Neural cell (in vitro differentiated cells): ENCODE results near the gene NEURL3. TPM values are rescaled to one million over a fixed set of nuclear protein-coding genes. Genes with fewer than 3 reads are reported as not detected.

Experiments used
- H2AFZ ChIP-seq: fragments of 200-600, 300-800 bp; sonication (generic), shearing (Covaris generic); 2 replicates; pipeline ENCODE4 v1.6.0; 2014; ENCODE audit warnings: low read depth, mild to moderate bottlenecking, antibody characterized with exemption, low read length, moderate library complexity
- H3F3A ChIP-seq: fragments of 200-600 bp; shearing (Covaris generic); 2 replicates; pipeline ENCODE4 v1.6.1; 2016; ENCODE audit warnings: mild to moderate bottlenecking, moderate library complexity, mixed read lengths, antibody characterized with exemption, low read length; ENCODE audit not compliant: insufficient read depth, poor library complexity, severe bottlenecking
- H3K27ac ChIP-seq: fragments of 200-600, 300-800 bp; sonication (generic), shearing (Covaris generic); 2 replicates; pipeline ENCODE4 v1.5.1; 2014; ENCODE audit warnings: mild to moderate bottlenecking, low read length, moderate library complexity
- H3K27me3 ChIP-seq: fragments of 300-800, 200-600 bp; sonication (generic), shearing (Covaris generic); 2 replicates; pipeline ENCODE4 v1.6.0; 2014; ENCODE audit warnings: mild to moderate bottlenecking, low read depth, low read length, moderate library complexity; ENCODE audit not compliant: insufficient read depth
- H3K36me3 ChIP-seq: fragments of 300-800, 200-600 bp; sonication (generic), shearing (Covaris generic); 2 replicates; pipeline ENCODE4 v1.5.1; 2014; ENCODE audit warnings: mild to moderate bottlenecking, antibody characterized with exemption, low read length, moderate library complexity; ENCODE audit not compliant: insufficient read depth
- H3K4me2 ChIP-seq: fragments of 300-800, 200-600 bp; sonication (generic), shearing (Covaris generic); 2 replicates; pipeline ENCODE4 v1.6.0; 2014; ENCODE audit warnings: mild to moderate bottlenecking, low read length
- H3K4me3 ChIP-seq: fragments of 300-800, 200-600 bp; sonication (generic), shearing (Covaris generic); 2 replicates; pipeline ENCODE4 v1.5.1; 2014; ENCODE audit warnings: mild to moderate bottlenecking, low read length, moderate library complexity
- H3K79me2 ChIP-seq: fragments of 200-600 bp; shearing (Covaris generic); replicated peaks from 2 replicates; pipeline ENCODE4 v1.6.0; 2014; ENCODE audit warnings: mild to moderate bottlenecking, low read length, moderate library complexity; ENCODE audit not compliant: insufficient read depth
- H3K9ac ChIP-seq: fragments of 300-800, 200-600 bp; sonication (generic), shearing (Covaris generic); 2 replicates; pipeline ENCODE4 v1.6.1; 2016; ENCODE audit warnings: mild to moderate bottlenecking, low read length, mixed read lengths
- H3K9me2 ChIP-seq: fragments of 200-600 bp; shearing (Covaris generic); 2 replicates; pipeline ENCODE4 v1.6.1; 2016; ENCODE audit warnings: mild to moderate bottlenecking, low read length, mixed read lengths; ENCODE audit not compliant: insufficient read depth
- H3K9me3 ChIP-seq: fragments of 200-600, 300-800 bp; sonication (generic), shearing (Covaris generic); 2 replicates; pipeline ENCODE4 v1.6.1; 2016; ENCODE audit warnings: mild to moderate bottlenecking, mixed run types, low read length, moderate library complexity, mixed read lengths
- H4K20me1 ChIP-seq: fragments of 200-600 bp; shearing (Covaris generic); 2 replicates; pipeline ENCODE4 v1.6.1; 2016; ENCODE audit warnings: mild to moderate bottlenecking, mixed run types; ENCODE audit not compliant: insufficient read depth
- EP300 ChIP-seq: fragments of 450-650 bp; conservative IDR thresholded peaks from 2 replicates; pipeline ENCODE4 v1.6.1; 2014; ENCODE audit warnings: antibody characterized with exemption, mild to moderate bottlenecking, moderate library complexity; ENCODE audit not compliant: poor library complexity, severe bottlenecking
- EZH2 ChIP-seq: fragments of 200-600, 300-800 bp; shearing (Covaris generic), sonication (generic); IDR thresholded peaks from 2 replicates; pipeline ENCODE4 v1.6.1; 2014; ENCODE audit warnings: antibody characterized with exemption, low read length, borderline replicate concordance, mild to moderate bottlenecking; ENCODE audit not compliant: insufficient read depth, poor library complexity, severe bottlenecking
- MXI1 ChIP-seq: fragments of 450-650 bp; conservative IDR thresholded peaks from 2 replicates; pipeline ENCODE4 v1.6.1; 2014; ENCODE audit warnings: antibody characterized with exemption, mild to moderate bottlenecking; ENCODE audit not compliant: poor library complexity, severe bottlenecking
- POLR2AphosphoS5 ChIP-seq: IDR thresholded peaks from 2 replicates; pipeline ENCODE4 v1.6.1; 2012
- RAD21 ChIP-seq: fragments of 450-650 bp; conservative IDR thresholded peaks from 2 replicates; pipeline ENCODE4 v1.6.1; 2014; ENCODE audit warnings: antibody characterized with exemption, mild to moderate bottlenecking, moderate library complexity
- SMC3 ChIP-seq: fragments of 450-650 bp; conservative IDR thresholded peaks from 2 replicates; pipeline ENCODE4 v1.6.1; 2014; ENCODE audit warnings: antibody characterized with exemption, mild to moderate bottlenecking, moderate library complexity; ENCODE audit not compliant: poor library complexity
- TAF1 ChIP-seq: IDR thresholded peaks from 2 replicates; pipeline ENCODE4 v1.6.1; 2012; ENCODE audit warnings: low read depth
- polyA plus RNA-seq: library from polyadenylated mRNA; depleted of rRNA; stranded (reverse); fragments of >200 nt; gene quantifications from 2 replicates; pipeline ENCODE4 v1.2.3, GENCODE V29; 2014
- TF ChIP-seq, protein P1 (sequence below): IDR thresholded peaks from 2 replicates; pipeline ENCODE4 v1.6.1; 2012; ENCODE audit warnings: borderline replicate concordance
- TF ChIP-seq, protein P2 (sequence below): fragments of 450-650 bp; IDR thresholded peaks from 2 replicates; pipeline ENCODE4 v1.5.1; 2014; ENCODE audit warnings: antibody characterized with exemption, mild to moderate bottlenecking, moderate library complexity; ENCODE audit not compliant: poor library complexity, severe bottlenecking

The NEURL3 gene
- polyA plus RNA-seq, 1 donor from 2014 or later = not detected

DNA sequence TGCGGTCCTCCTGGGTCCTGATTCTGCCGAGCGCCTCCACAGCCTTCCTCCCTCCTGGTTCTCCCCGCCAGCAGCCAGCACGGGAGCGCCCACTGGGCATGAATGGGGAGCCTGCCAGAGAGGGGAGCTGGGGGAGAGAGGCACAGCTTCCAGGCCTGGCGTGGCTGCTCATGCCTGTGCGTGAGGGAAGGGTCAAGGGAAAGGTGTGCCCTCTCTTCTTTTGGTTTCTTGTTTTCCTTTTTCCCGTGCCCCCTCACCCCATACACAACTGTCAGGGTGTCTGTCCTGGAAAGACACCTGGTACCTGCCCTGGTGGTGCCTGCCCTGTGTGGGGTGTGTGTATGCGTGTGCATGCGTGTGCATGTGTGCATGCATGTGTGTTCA, 4.7 kb upstream of the NEURL3 start:
- no peak overlapping the region for H3K4me3 ChIP-seq
- no peak overlapping the region for H3K27ac ChIP-seq
- H3K9me3 ChIP-seq = no peaks in the 10 kb centered on the region
- TF ChIP-seq RAD21 (no peak), MXI1 (no peak), POLR2AphosphoS5 (no peak), TAF1 (no peak), SMC3 (no peak), EZH2 (no peak), EP300 (no peak)
- TF ChIP-seq, protein P1, sequence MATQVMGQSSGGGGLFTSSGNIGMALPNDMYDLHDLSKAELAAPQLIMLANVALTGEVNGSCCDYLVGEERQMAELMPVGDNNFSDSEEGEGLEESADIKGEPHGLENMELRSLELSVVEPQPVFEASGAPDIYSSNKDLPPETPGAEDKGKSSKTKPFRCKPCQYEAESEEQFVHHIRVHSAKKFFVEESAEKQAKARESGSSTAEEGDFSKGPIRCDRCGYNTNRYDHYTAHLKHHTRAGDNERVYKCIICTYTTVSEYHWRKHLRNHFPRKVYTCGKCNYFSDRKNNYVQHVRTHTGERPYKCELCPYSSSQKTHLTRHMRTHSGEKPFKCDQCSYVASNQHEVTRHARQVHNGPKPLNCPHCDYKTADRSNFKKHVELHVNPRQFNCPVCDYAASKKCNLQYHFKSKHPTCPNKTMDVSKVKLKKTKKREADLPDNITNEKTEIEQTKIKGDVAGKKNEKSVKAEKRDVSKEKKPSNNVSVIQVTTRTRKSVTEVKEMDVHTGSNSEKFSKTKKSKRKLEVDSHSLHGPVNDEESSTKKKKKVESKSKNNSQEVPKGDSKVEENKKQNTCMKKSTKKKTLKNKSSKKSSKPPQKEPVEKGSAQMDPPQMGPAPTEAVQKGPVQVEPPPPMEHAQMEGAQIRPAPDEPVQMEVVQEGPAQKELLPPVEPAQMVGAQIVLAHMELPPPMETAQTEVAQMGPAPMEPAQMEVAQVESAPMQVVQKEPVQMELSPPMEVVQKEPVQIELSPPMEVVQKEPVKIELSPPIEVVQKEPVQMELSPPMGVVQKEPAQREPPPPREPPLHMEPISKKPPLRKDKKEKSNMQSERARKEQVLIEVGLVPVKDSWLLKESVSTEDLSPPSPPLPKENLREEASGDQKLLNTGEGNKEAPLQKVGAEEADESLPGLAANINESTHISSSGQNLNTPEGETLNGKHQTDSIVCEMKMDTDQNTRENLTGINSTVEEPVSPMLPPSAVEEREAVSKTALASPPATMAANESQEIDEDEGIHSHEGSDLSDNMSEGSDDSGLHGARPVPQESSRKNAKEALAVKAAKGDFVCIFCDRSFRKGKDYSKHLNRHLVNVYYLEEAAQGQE = no peak
- TF ChIP-seq, protein P2, sequence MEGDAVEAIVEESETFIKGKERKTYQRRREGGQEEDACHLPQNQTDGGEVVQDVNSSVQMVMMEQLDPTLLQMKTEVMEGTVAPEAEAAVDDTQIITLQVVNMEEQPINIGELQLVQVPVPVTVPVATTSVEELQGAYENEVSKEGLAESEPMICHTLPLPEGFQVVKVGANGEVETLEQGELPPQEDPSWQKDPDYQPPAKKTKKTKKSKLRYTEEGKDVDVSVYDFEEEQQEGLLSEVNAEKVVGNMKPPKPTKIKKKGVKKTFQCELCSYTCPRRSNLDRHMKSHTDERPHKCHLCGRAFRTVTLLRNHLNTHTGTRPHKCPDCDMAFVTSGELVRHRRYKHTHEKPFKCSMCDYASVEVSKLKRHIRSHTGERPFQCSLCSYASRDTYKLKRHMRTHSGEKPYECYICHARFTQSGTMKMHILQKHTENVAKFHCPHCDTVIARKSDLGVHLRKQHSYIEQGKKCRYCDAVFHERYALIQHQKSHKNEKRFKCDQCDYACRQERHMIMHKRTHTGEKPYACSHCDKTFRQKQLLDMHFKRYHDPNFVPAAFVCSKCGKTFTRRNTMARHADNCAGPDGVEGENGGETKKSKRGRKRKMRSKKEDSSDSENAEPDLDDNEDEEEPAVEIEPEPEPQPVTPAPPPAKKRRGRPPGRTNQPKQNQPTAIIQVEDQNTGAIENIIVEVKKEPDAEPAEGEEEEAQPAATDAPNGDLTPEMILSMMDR = no peak
- no peak overlapping the region for H3K9ac ChIP-seq
- no peaks in the 10 kb centered on the region for H3F3A ChIP-seq
- H3K27me3 ChIP-seq = no peaks in the 10 kb centered on the region
- no peak overlapping the region for H2AFZ ChIP-seq
- no peaks in the 10 kb centered on the region for H3K9me2 ChIP-seq
- no peaks in the 10 kb centered on the region for H3K36me3 ChIP-seq
- H3K79me2 ChIP-seq = no peaks in the 10 kb centered on the region
- no peak overlapping the region for H3K4me2 ChIP-seq
- no peaks in the 10 kb centered on the region for H4K20me1 ChIP-seq

DNA sequence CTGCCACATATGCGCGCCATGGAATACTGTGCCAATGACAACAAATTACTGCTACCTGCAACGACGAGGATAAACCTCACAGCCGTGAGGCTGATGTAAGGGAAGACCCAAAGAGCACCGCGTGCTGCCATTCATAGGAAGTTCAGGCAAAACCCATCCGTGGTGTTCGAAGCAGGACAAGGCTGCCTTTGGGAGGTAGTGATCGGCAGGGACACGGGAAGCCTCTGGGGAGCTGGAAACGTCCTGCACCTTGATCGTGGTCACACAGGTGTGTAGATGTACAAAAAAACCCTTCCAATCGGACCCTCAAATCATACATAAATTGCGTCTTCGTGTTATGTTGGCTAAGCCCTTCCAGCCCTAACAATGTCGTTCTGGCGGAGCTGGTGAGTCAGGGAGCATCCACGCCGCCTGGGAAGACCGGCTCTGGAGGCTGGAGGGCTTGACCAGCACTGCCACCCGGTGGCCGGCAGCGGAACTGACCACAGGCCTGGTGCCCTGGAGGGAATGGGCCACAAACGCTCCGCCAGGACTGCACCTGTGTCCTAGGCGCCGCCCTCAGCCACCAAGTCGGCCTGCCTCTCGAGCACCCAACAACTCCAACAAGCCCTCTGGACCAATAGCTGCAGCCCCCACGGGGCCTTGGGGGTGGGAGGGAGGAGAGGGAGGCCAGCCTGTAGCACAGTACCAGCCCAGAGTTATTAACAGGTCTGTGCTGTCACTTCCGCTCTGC, 4.1 kb upstream of the NEURL3 start:
- TF ChIP-seq, protein P2 = peak; percentile 78
- TF ChIP-seq, protein P1 = no peak
- TF ChIP-seq EZH2 (no peak), POLR2AphosphoS5 (no peak), SMC3 (peak; percentile 78), EP300 (no peak), TAF1 (no peak), RAD21 (peak; percentile 81), MXI1 (no peak)
- Histone ChIP-seq H2AFZ (no peak overlapping the region), H3K36me3 (no peaks in the 10 kb centered on the region), H3K79me2 (no peaks in the 10 kb centered on the region), H3K9ac (no peak overlapping the region), H3K27me3 (no peaks in the 10 kb centered on the region), H3K4me3 (no peak overlapping the region), H3K27ac (no peak overlapping the region), H4K20me1 (no peaks in the 10 kb centered on the region), H3K9me2 (no peaks in the 10 kb centered on the region), H3K9me3 (no peaks in the 10 kb centered on the region), H3F3A (no peaks in the 10 kb centered on the region), H3K4me2 (no peak overlapping the region)
